Prostate gland (tissue), 2 donors: ENCODE results near the gene SLCO6A1. TPM values are rescaled to one million over a fixed set of nuclear protein-coding genes. Genes with fewer than 3 reads are reported as not detected.

Experiments used
- DNase-seq: peaks from one replicate; pipeline ENCODE4 v3.0.0-alpha.2; 2019; ENCODE audit warnings: low spot score
- H3K27ac ChIP-seq, 2 donors: fragments of 200-600 bp; sonication (generic); 2 replicates each; pipeline ENCODE4 v1.5.1; 2017 to 2019
- H3K27me3 ChIP-seq: fragments of 200-600 bp; sonication (generic); replicated peaks from 2 replicates; pipeline ENCODE4 v1.5.1; 2019; ENCODE audit not compliant: insufficient read depth
- H3K36me3 ChIP-seq, 2 donors: fragments of 200-600 bp; sonication (generic); 1 replicate in 1 of 2; 2 replicates in 1 of 2; pipeline versions ENCODE4 v1.5.1 to v1.8.1; 2017 to 2019
- H3K4me1 ChIP-seq: fragments of 200-600 bp; sonication (generic); replicated peaks from 2 replicates; pipeline ENCODE4 v1.5.1; 2019
- H3K4me3 ChIP-seq, 2 donors: fragments of 200-600 bp; sonication (generic); 2 replicates each; pipeline ENCODE4 v1.5.1; 2017 to 2019
- H3K9me3 ChIP-seq: fragments of 200-600 bp; sonication (generic); 2 replicates; pipeline ENCODE4 v1.5.1; 2017
- CTCF ChIP-seq, 4 experiments: fragments of 200-600 bp in 2 of 4; fragments of 450-650 bp in 2 of 4; sonication (generic) in 2 of 4; IDR thresholded peaks; 1 replicate in 3 of 4; 2 replicates in 1 of 4; pipeline ENCODE4 v1.5.1; 2016 to 2019; ENCODE audit warnings: antibody characterized with exemption in 4 of 4, mild to moderate bottlenecking in 2 of 4, moderate library complexity in 2 of 4
- POLR2A ChIP-seq: fragments of 450-650 bp; IDR thresholded peaks from one replicate; pipeline ENCODE4 v1.6.1; 2016; ENCODE audit warnings: antibody characterized with exemption, mild to moderate bottlenecking
- POLR2AphosphoS5 ChIP-seq: sonication (generic); formaldehyde crosslinking; IDR thresholded peaks from one replicate; pipeline ENCODE4 v1.6.1; 2017; ENCODE audit warnings: antibody characterized with exemption
- WGBS: methylation state at CpG from one replicate; pipeline ENCODE4 v1.1.5; 2018; 5-methylcytosine and 5-hydroxymethylcytosine counted together
- intact Hi-C: fragments of 100-400 bp; cut with DNase I; formaldehyde crosslinking; loops from one replicate; pipeline ENCODE4 v1.14.2; 2022
- total RNA-seq, 2 donors: library from RNA; depleted of rRNA; stranded (reverse); fragments of >200 nt; gene quantifications; one replicate each; pipeline ENCODE4 v1.1.0, GENCODE V29; 2016

The SLCO6A1 gene
- total RNA-seq, 2 donors from 2014 or later = 1.7 TPM; not detected in 1

DNA sequence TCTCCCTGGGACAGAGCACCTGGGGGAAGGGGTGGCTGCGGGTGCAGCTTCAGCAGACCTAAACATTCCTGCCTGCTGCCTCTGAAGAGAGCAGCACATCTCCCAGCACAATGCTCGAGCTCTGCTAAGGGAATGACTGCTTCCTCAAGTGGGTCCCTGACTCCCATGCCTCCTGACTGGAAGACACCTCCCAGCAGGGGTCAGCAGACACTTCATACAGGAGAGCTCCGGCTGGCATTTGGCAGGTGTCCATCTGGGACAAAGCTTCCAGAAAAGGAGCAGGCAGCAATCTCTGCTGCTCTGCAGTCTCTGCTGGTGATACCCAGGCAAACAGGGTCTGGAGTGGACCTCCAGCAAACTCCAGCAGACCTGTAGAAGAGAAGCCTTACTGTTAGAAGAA, 77.2 kb downstream of the SLCO6A1 start:
- TF ChIP-seq POLR2A = no peak
- TF ChIP-seq POLR2AphosphoS5 = no peak
- no peak for TF ChIP-seq CTCF (IDR thresholded peaks at IDR 0.05)
- no peak for DNase-seq
- Histone ChIP-seq H3K4me1 (no peaks in the 10 kb centered on the region), H3K9me3 (no peaks in the 10 kb centered on the region), H3K27me3 (no peaks in the 10 kb centered on the region), H3K27ac (no peak overlapping the region), H3K36me3 (no peaks in the 10 kb centered on the region), H3K4me3 (no peak overlapping the region)
- intact Hi-C loops = no loop called here
- 57% methylated on average over 3 of the region's 3 CpGs for WGBS

- WGBS = 87% methylated on average over 1 of the region's 1 CpG
- H3K27me3 ChIP-seq = no peaks in the 10 kb centered on the region
- TF ChIP-seq CTCF (IDR thresholded peaks at IDR 0.05) (no peak), POLR2A (no peak), POLR2AphosphoS5 (no peak)
Measured at GRCh38 chr5:102418531-102418930, 80.3 kb downstream of the SLCO6A1 start.

DNA sequence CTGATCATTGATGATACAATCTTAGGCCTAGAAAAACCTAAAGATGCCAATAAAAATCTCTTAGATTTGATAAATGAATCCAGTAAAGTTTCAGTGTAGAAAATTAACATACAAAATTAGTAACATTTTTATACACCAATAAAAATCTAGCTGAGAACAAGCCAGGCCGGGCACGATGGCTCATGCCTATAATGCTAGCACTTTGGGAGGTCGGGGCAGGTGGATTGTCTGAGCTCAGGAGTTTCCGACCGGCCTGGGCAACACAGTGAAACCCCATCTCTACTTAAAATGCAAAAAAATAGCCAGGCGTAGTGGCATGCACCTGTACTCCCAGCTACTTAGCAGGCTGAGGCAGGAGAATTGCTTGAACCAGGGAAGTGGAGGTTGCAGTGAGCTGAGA, 84.4 kb downstream of the SLCO6A1 start:
- no peak overlapping the region for H3K27ac ChIP-seq
- H3K27me3 ChIP-seq = no peaks in the 10 kb centered on the region
- DNase-seq = no peak
- H3K4me3 ChIP-seq = no peak overlapping the region
- WGBS = 74% methylated on average over 6 of the region's 6 CpGs
- no peaks in the 10 kb centered on the region for H3K4me1 ChIP-seq
- no peaks in the 10 kb centered on the region for H3K9me3 ChIP-seq
- intact Hi-C loops = no loop called here
- no peak for TF ChIP-seq CTCF (IDR thresholded peaks at IDR 0.05)
- TF ChIP-seq POLR2A = no peak
- no peak for TF ChIP-seq POLR2AphosphoS5
- no peaks in the 10 kb centered on the region for H3K36me3 ChIP-seq

More at GRCh38 chr5:102418531-102418930, 80.3 kb downstream of the SLCO6A1 start:
- no peaks in the 10 kb centered on the region for H3K4me1 ChIP-seq
- no peaks in the 10 kb centered on the region for H3K36me3 ChIP-seq
- DNase-seq = no peak
- H3K4me3 ChIP-seq = no peak overlapping the region
- intact Hi-C loops = no loop called here
- H3K9me3 ChIP-seq = no peaks in the 10 kb centered on the region
- H3K27ac ChIP-seq = no peak overlapping the region

DNA sequence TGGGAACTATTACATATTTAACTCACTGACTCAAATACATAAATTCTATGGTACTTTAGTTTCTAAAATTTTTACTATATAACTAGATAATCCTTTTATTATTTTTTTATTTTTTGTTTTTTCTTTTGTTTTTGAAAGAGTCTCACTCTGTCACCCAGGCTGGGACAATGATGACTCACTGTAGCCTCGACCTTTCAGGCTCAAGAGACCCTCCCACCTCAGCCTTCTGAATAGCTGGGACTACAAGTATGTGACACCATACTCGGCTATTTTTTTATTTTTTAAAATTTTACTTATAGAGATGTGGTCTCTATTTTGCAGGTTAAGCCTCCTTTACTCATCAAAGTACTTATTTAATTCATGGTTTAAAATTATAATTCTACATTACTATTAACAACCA, 110.6 kb downstream of the SLCO6A1 start:
- Histone ChIP-seq H3K4me3 (no peak overlapping the region), H3K27me3 (no peaks in the 10 kb centered on the region), H3K9me3 (no peaks in the 10 kb centered on the region), H3K36me3 (no peaks in the 10 kb centered on the region), H3K4me1 (no peaks in the 10 kb centered on the region), H3K27ac (no peak overlapping the region)
- intact Hi-C loops = no loop called here
- no peak for DNase-seq
- whole genome bisulfite sequencing = 59% methylated on average over 2 of the region's 2 CpGs
- TF ChIP-seq CTCF (IDR thresholded peaks at IDR 0.05) = no peak
- TF ChIP-seq POLR2AphosphoS5 = no peak
- TF ChIP-seq POLR2A = no peak

DNA sequence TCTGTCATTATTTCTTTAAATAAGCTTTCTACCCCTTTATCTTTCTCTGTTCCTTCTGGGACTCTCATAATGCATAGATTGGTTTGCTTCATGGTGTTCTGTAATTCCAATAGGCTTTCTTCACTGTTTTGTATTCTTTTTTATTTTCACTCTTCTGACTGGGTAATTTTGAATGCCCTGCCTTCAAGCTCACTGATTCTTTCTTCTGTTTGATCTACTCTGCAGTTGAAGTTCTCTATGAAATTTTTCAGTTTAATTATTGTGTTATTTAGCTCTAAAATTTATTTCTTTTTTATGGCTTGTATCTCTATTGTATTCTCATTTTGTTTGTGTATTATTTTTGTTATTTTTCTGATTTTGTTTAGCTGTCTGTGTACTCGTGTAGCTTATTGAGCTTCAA, 113.4 kb downstream of the SLCO6A1 start:
- Histone ChIP-seq H3K27ac (no peak overlapping the region), H3K9me3 (no peaks in the 10 kb centered on the region), H3K4me3 (no peak overlapping the region), H3K4me1 (no peaks in the 10 kb centered on the region), H3K36me3 (no peaks in the 10 kb centered on the region), H3K27me3 (no peaks in the 10 kb centered on the region)
- intact Hi-C loops = no loop called here
- DNase-seq = no peak
- TF ChIP-seq POLR2AphosphoS5 = no peak
- WGBS = 94% methylated on average over 1 of the region's 1 CpG
